ENCODE data around the gene EIF2S2.

Gene EIF2S2

GRCh38 chr20:34043025-34043424, 69.0 kb downstream of the EIF2S2 start:
- no peak for TF ChIP-seq JUND (IDR thresholded peaks at IDR 0.05; ENCODE audit: low read depth)
- in situ Hi-C loops (cut with HindIII; ENCODE audit: low pct_unique_long_range_greater_than_20kb, low sequenced_read_pairs), result no loop called here
- DNase-seq (ENCODE audit: low read depth in 1 of 2, low spot score in 1 of 2), result no peak

- TF ChIP-seq JUND (IDR thresholded peaks at IDR 0.05; ENCODE audit: low read depth), result no peak
- DNase-seq (ENCODE audit: low read depth in 1 of 2, low spot score in 1 of 2), result no peak
- in situ Hi-C loops (cut with HindIII; ENCODE audit: low pct_unique_long_range_greater_than_20kb, low sequenced_read_pairs), result no loop called here
These were observed 69.8 kb downstream of the EIF2S2 start for GRCh38 chr20:34042262-34042661.

DNA sequence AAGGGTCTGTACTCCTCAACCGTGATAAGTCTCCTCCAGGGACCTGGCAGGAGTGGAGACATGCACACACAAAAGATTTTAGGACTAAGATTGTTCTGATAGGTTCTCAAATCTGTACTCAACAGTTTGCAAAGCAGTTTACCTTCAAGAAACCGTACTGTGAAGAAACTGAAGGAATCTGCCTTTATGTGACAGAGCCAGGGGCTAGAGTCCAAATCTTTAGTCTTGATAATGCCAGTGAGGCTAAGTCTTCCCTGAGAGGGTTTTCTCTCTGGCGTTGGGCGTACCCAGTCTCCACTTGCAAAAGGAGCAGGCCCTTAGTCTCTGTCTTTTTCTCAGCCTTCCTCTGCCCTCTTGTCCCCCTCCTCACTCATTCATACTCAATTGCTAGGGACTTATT, 70.8 kb downstream of the EIF2S2 start:
- no peak for DNase-seq (ENCODE audit: low read depth in 1 of 2, low spot score in 1 of 2)
- in situ Hi-C loops (cut with HindIII; ENCODE audit: low pct_unique_long_range_greater_than_20kb, low sequenced_read_pairs), result no loop called here
- TF ChIP-seq JUND (IDR thresholded peaks at IDR 0.05; ENCODE audit: low read depth), result no peak

DNA sequence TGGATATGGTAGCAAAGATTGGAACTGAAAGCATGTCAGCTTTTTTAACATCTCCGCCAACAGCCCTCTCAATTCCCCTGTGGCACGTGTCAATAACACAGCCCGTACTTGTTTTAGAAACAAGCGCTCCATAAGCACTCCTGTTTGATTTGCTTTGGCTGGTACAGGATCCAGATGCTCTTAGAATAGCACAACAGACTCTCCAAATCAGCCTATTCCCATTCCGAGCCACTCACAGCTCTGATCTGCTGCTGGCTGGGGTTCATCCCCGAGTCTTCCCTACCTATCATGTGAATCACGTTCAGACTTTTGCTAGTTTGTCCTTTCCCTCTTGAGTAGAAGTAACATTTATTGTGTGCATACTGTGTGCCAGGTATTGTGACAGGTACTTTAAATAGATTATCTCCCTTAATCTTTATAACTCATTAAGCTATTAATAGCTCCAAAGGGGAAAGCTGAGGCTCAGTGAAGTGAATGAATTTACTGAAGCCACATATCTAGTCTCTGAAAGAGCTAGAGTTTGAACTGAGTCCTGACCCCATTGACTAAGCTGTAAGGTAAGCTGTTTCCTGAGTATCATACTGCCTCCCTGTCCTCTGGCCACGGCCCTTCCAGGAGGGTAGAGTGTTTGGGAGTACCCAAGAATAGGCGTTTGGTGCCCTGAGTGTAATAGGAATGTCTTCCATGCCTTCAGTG, 71.6 kb downstream of the EIF2S2 start:
- DNase-seq (ENCODE audit: low read depth in 1 of 2, low spot score in 1 of 2), result no peak
- TF ChIP-seq JUND (IDR thresholded peaks at IDR 0.05; ENCODE audit: low read depth), result no peak
- in situ Hi-C loops (cut with HindIII; ENCODE audit: low pct_unique_long_range_greater_than_20kb, low sequenced_read_pairs), result no loop called here

All from T47D (cell line).